PC-3 (cell line): ENCODE measurements around the gene IRF1.

ENCODE experiments used
- CTCF ChIP-seq: fragments of 300-600 bp; sonication (generic); conservative IDR thresholded peaks from 2 replicates; pipeline ENCODE4 v1.5.1; 2017; ENCODE audit warnings: antibody characterized with exemption, low read depth, mild to moderate bottlenecking, low read length
- EZH2 ChIP-seq: fragments of 300-600 bp; sonication (generic); IDR thresholded peaks from one replicate; pipeline ENCODE4 v1.6.1; 2017; ENCODE audit warnings: antibody characterized with exemption, mild to moderate bottlenecking, low read length; ENCODE audit not compliant: unreplicated experiment

GRCh38 chr5:132474131-132474723 is 16.3 kb downstream of the IRF1 start:
- no peak for TF ChIP-seq CTCF
- TF ChIP-seq EZH2 = no peak
